Measurements from ENCODE around the gene LUZP1.
"Not testable (repeated sequence)": the region's sequence is repeated elsewhere in the genome, so short reads cannot be mapped to it uniquely, and the experiment has no call there.

Gene LUZP1

GRCh38 chr1:23208527-23208926 is 39.9 kb upstream of the LUZP1 start (continued):
- TF ChIP-seq, protein P1, sequence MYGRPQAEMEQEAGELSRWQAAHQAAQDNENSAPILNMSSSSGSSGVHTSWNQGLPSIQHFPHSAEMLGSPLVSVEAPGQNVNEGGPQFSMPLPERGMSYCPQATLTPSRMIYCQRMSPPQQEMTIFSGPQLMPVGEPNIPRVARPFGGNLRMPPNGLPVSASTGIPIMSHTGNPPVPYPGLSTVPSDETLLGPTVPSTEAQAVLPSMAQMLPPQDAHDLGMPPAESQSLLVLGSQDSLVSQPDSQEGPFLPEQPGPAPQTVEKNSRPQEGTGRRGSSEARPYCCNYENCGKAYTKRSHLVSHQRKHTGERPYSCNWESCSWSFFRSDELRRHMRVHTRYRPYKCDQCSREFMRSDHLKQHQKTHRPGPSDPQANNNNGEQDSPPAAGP (tag by site-specific recombination; IDR thresholded peaks at IDR 0.05): no peak
- TF ChIP-seq ZNF132 (tag by site-specific recombination; IDR thresholded peaks at IDR 0.05; ENCODE audit: borderline replicate concordance): no peak
- TF ChIP-seq YY2 (tag by site-specific recombination; IDR thresholded peaks at IDR 0.05): no peak
- TF ChIP-seq TRIM28 (IDR thresholded peaks at IDR 0.05; ENCODE audit: borderline replicate concordance, low read length): no peak
- TF ChIP-seq ZNF623 (tag by site-specific recombination; IDR thresholded peaks at IDR 0.05): no peak

- POLR2A ChIA-PET; H3K36me3 ChIP-seq (ENCODE audit: control insufficient read depth in 2 of 2, insufficient read depth in 1 of 2, low read length in 2 of 2); H3K4me1 ChIP-seq (ENCODE audit: control insufficient read depth, insufficient read depth, low read length); H3K27ac ChIP-seq (ENCODE audit: extremely low read depth, low read depth, low read length); H3K4me3 ChIP-seq (ENCODE audit: low read depth, low read length); H3K9me3 ChIP-seq (ENCODE audit: control insufficient read depth, insufficient read depth, low read depth, low read length): not testable (repeated sequence)
- TF ChIP-seq EGR2 (tag by site-specific recombination; IDR thresholded peaks at IDR 0.05; ENCODE audit: low read depth) (0 out of 2 replicates have a peak, but pooled peaks have one; percentile 31), ZFHX2 (tag by site-specific recombination; conservative IDR thresholded peaks at IDR 0.05) (peak; percentile 59)
- CTCF ChIA-PET: interaction anchor here (0.7 kb wide), 1 partner anchor 261 kb away, joined by 4 read pairs; no protein-coding TSS in a partner anchor
Measured at GRCh38 chr1:23207733-23208132, 39.1 kb upstream of the LUZP1 start.

- Histone ChIP-seq H3K27ac (ENCODE audit: extremely low read depth, low read depth, low read length) (no peak overlapping the region), H3K36me3 (ENCODE audit: control insufficient read depth in 2 of 2, insufficient read depth in 1 of 2, low read length in 2 of 2) (no peaks in the 10 kb centered on the region), H3K9me3 (ENCODE audit: control insufficient read depth, insufficient read depth, low read depth, low read length) (no peaks in the 10 kb centered on the region), H3K4me1 (ENCODE audit: control insufficient read depth, insufficient read depth, low read length) (no peaks in the 10 kb centered on the region), H3K4me3 (ENCODE audit: low read depth, low read length) (no peak overlapping the region)
- TF ChIP-seq ZNF10 (tag by site-specific recombination; IDR thresholded peaks at IDR 0.05): no peak
- no peak for TF ChIP-seq KLF7 (tag by site-specific recombination; IDR thresholded peaks at IDR 0.05; ENCODE audit: borderline replicate concordance)
- TF ChIP-seq ZNF19 (tag by site-specific recombination; IDR thresholded peaks at IDR 0.05; ENCODE audit: low read depth): no peak
- no peak for TF ChIP-seq ZNF423 (tag by site-specific recombination; IDR thresholded peaks at IDR 0.05)
- TF ChIP-seq HOXC10 (CRISPR knock-in tag; IDR thresholded peaks at IDR 0.05): no peak
- CTCF ChIA-PET: interaction anchor here (0.8 to 9.0 kb wide), 2 partner anchors 19 to 238 kb away, joined by 3 to 74 read pairs; no protein-coding TSS in a partner anchor
- POLR2A ChIA-PET: no interaction called here
Measured at GRCh38 chr1:23202263-23202749, 33.6 kb upstream of the LUZP1 start.

DNA sequence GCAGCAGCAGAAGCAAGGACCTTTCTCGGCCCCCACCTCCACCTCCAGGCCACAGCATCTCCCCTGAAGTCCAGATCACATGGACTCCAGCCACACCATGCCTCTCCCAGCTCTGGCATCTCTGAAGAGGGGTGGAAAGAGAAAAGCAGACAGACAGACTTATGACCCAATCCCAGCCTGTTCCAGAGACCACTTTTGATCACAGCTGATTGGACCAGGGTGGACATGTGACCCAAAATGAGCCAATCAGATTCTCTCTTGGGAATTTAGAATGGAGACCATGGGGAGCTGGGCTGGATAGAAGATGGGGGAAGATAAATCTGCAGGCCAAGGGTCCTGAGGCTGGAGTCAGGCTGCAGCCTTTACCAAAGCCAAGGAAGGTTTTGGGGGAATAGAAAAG is 32.2 kb upstream of the LUZP1 start:
- Histone ChIP-seq H3K4me3 (ENCODE audit: low read depth, low read length) (no peak overlapping the region), H3K4me1 (ENCODE audit: control insufficient read depth, insufficient read depth, low read length) (no peaks in the 10 kb centered on the region), H3K27ac (ENCODE audit: extremely low read depth, low read depth, low read length) (no peak overlapping the region), H3K9me3 (ENCODE audit: control insufficient read depth, insufficient read depth, low read depth, low read length) (no peaks in the 10 kb centered on the region), H3K36me3 (ENCODE audit: control insufficient read depth in 2 of 2, insufficient read depth in 1 of 2, low read length in 2 of 2) (no peaks in the 10 kb centered on the region)
- ChIA-PET CTCF (interaction anchor here (0.6 to 9.0 kb wide), 4 partner anchors 15 to 1314 kb away, joined by 3 to 74 read pairs (median 4); no protein-coding TSS in a partner anchor), POLR2A (no interaction called here)
- TF ChIP-seq SP2 (tag by site-specific recombination; IDR thresholded peaks at IDR 0.05) (0 out of 2 replicates have a peak, but pooled peaks have one; percentile 11), ZNF585B (tag by site-specific recombination; IDR thresholded peaks at IDR 0.05) (no peak)

DNA sequence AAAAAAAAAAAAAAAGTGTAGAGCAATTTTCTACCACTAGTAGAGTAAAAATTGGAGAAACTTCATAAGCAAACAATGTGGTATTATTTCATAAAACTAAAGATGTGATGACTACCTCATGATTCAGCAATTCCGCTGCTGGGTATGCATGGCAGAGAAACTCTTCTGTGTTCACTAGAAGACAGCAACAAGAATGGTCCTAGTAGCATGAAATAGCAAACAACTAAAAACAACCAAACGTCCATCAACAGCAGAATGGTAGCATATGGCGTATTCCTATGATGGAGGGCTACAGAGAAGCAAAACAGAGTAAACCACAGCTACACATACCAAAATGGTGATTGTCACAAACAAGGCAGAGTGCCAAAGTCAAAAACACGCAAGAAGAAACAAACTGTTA is 29.7 kb upstream of the LUZP1 start:
- Histone ChIP-seq H3K27ac (ENCODE audit: extremely low read depth, low read depth, low read length) (no peak overlapping the region), H3K36me3 (ENCODE audit: control insufficient read depth in 2 of 2, insufficient read depth in 1 of 2, low read length in 2 of 2) (no peaks in the 10 kb centered on the region), H3K4me1 (ENCODE audit: control insufficient read depth, insufficient read depth, low read length) (no peaks in the 10 kb centered on the region), H3K4me3 (ENCODE audit: low read depth, low read length) (no peak overlapping the region), H3K9me3 (ENCODE audit: control insufficient read depth, insufficient read depth, low read depth, low read length) (no peaks in the 10 kb centered on the region)
- POLR2A ChIA-PET: no interaction called here
- TF ChIP-seq ZFP41 (tag by site-specific recombination; IDR thresholded peaks at IDR 0.05; ENCODE audit: borderline replicate concordance) (no peak), TRIM28 (IDR thresholded peaks at IDR 0.05; ENCODE audit: borderline replicate concordance, low read length) (no peak), ZNF391 (tag by site-specific recombination; IDR thresholded peaks at IDR 0.05; ENCODE audit: borderline replicate concordance, low read depth) (no peak), ZNF426 (tag by site-specific recombination; IDR thresholded peaks at IDR 0.05) (no peak), REPIN1 (tag by site-specific recombination; IDR thresholded peaks at IDR 0.05; ENCODE audit: low read depth) (no peak), ZNF248 (tag by site-specific recombination; IDR thresholded peaks at IDR 0.05) (no peak), ZNF274 (IDR thresholded peaks at IDR 0.05; ENCODE audit: low read length) (no peak), ZNF274 (tag by site-specific recombination; IDR thresholded peaks at IDR 0.05; ENCODE audit: borderline replicate concordance) (no peak), ZNF211 (tag by site-specific recombination; IDR thresholded peaks at IDR 0.05; ENCODE audit: low read depth) (no peak), ZBTB7A (tag by site-specific recombination; IDR thresholded peaks at IDR 0.05; ENCODE audit: low read depth) (no peak), ZBTB11 (tag by site-specific recombination; conservative IDR thresholded peaks at IDR 0.05; ENCODE audit: low read depth) (no peak)
- CTCF ChIA-PET: interaction anchor here (0.7 to 9.0 kb wide), 2 partner anchors 15 to 39 kb away, joined by 3 to 74 read pairs; no protein-coding TSS in a partner anchor
